ENCODE measurements around the gene SCFD2.

- no peak for TF ChIP-seq CTCF (IDR thresholded peaks at IDR 0.05)
- TF ChIP-seq MAX (IDR thresholded peaks at IDR 0.05; ENCODE audit: low read depth), result no peak
- TF ChIP-seq SIN3A (IDR thresholded peaks at IDR 0.05; ENCODE audit: borderline replicate concordance, low read depth, low read length), result no peak
- no peak for TF ChIP-seq RCOR1 (IDR thresholded peaks at IDR 0.05; ENCODE audit: low read length)
- no peak for TF ChIP-seq YY1 (IDR thresholded peaks at IDR 0.05; ENCODE audit: low read depth)
- no peak for TF ChIP-seq POLR2AphosphoS5 (IDR thresholded peaks at IDR 0.05; ENCODE audit: low read depth, low read length)
- peak; percentile 62 for TF ChIP-seq PBX3 (IDR thresholded peaks at IDR 0.05)
- TF ChIP-seq REST (IDR thresholded peaks at IDR 0.05; ENCODE audit: low read depth, low read length), result no peak
- TF ChIP-seq TAF1 (IDR thresholded peaks at IDR 0.05; ENCODE audit: borderline replicate concordance, low read depth, low read length), result no peak
- TF ChIP-seq USF2 (IDR thresholded peaks at IDR 0.05; ENCODE audit: borderline replicate concordance, low read depth, low read length), result no peak
- no peak for TF ChIP-seq RAD21 (IDR thresholded peaks at IDR 0.05; ENCODE audit: low read length)
Observed at GRCh38 chr4:52873191-52873590, 492.7 kb downstream of the SCFD2 start.
